Adrenal gland (tissue), 5 donors: Measurements from ENCODE around the gene NDNF.

Experiments used
- CTCF ChIP-seq, 6 experiments: fragments of 450-650 bp in 4 of 6; fragments of 200-600 bp in 2 of 6; sonication (generic) in 1 of 6; IDR thresholded peaks; 1 replicate in 5 of 6; 2 replicates in 1 of 6; pipeline versions ENCODE4 v1.5.1 to v1.8.0; 2016 to 2021; ENCODE audit warnings: antibody characterized with exemption in 6 of 6, mild to moderate bottlenecking in 2 of 6, moderate library complexity in 1 of 6
- POLR2A ChIP-seq, 2 donors: fragments of 450-650 bp; IDR thresholded peaks; one replicate each; pipeline ENCODE4 v1.6.1; 2017; ENCODE audit warnings: antibody characterized with exemption in 2 of 2, mild to moderate bottlenecking in 2 of 2, moderate library complexity in 1 of 2
- donor health status: DM: no; HTN: no; CAD: no.

GRCh38 chr4:121093261-121093660 lies 20.9 kb upstream of the NDNF start:
- no peak for TF ChIP-seq CTCF (IDR thresholded peaks at IDR 0.05)
- no peak for TF ChIP-seq POLR2A (IDR thresholded peaks at IDR 0.05)
